Measurements from ENCODE around the gene AMZ1.
"Not testable (repeated sequence)": the region's sequence is repeated elsewhere in the genome, so short reads cannot be mapped to it uniquely, and the experiment has no call there.

AMZ1 gene

GRCh38 chr7:2667843-2668242 lies 20.2 kb upstream of the AMZ1 start:
- in situ Hi-C loops (cut with MboI; ENCODE audit: low sequenced_read_pairs): no loop called here

GRCh38 chr7:2668401-2668800 lies 19.6 kb upstream of the AMZ1 start:
- in situ Hi-C loops (cut with MboI; ENCODE audit: low sequenced_read_pairs): no loop called here

GRCh38 chr7:2670171-2670570 lies 17.8 kb upstream of the AMZ1 start:
- in situ Hi-C loops (cut with MboI; ENCODE audit: low sequenced_read_pairs): no loop called here

GRCh38 chr7:2670720-2671391 lies 17.1 kb upstream of the AMZ1 start:
- in situ Hi-C loops (cut with MboI; ENCODE audit: low sequenced_read_pairs): no loop called here

GRCh38 chr7:2673214-2673613 lies 14.8 kb upstream of the AMZ1 start:
- in situ Hi-C loops (cut with MboI; ENCODE audit: low sequenced_read_pairs): not testable (repeated sequence)

- in situ Hi-C loops (cut with MboI; ENCODE audit: low sequenced_read_pairs): no loop called here
Observed at GRCh38 chr7:2673934-2674333, 14.1 kb upstream of the AMZ1 start.

- in situ Hi-C loops (cut with MboI; ENCODE audit: low sequenced_read_pairs): no loop called here
Observed at GRCh38 chr7:2675256-2675764, 12.7 kb upstream of the AMZ1 start.

GRCh38 chr7:2676576-2676975 lies 11.4 kb upstream of the AMZ1 start:
- in situ Hi-C loops (cut with MboI; ENCODE audit: low sequenced_read_pairs): not testable (repeated sequence)

- in situ Hi-C loops (cut with MboI; ENCODE audit: low sequenced_read_pairs): not testable (repeated sequence)
Observed at GRCh38 chr7:2678454-2678853, 9.5 kb upstream of the AMZ1 start.

GRCh38 chr7:2679135-2680127 lies 8.6 kb upstream of the AMZ1 start:
- in situ Hi-C loops (cut with MboI; ENCODE audit: low sequenced_read_pairs): loop anchor here (10.0 kb wide), 1 partner anchor 225 kb away; no protein-coding TSS in a partner anchor

- in situ Hi-C loops (cut with MboI; ENCODE audit: low sequenced_read_pairs): loop anchor here (10.0 kb wide), 1 partner anchor 225 kb away; no protein-coding TSS in a partner anchor
Observed at GRCh38 chr7:2680256-2680655, 7.7 kb upstream of the AMZ1 start.

- in situ Hi-C loops (cut with MboI; ENCODE audit: low sequenced_read_pairs): loop anchor here (10.0 kb wide), 1 partner anchor 226 kb away; no protein-coding TSS in a partner anchor
Observed at GRCh38 chr7:2680792-2681490, 7.1 kb upstream of the AMZ1 start.

GRCh38 chr7:2681929-2682799 lies 5.8 kb upstream of the AMZ1 start:
- in situ Hi-C loops (cut with MboI; ENCODE audit: low sequenced_read_pairs): loop anchor here (10.0 kb wide), 1 partner anchor 227 kb away; no protein-coding TSS in a partner anchor

GRCh38 chr7:2684501-2684900 lies 3.5 kb upstream of the AMZ1 start:
- in situ Hi-C loops (cut with MboI; ENCODE audit: low sequenced_read_pairs): loop anchor here (10.0 kb wide), 1 partner anchor 230 kb away; no protein-coding TSS in a partner anchor

- in situ Hi-C loops (cut with MboI; ENCODE audit: low sequenced_read_pairs): loop anchor here (10.0 kb wide), 1 partner anchor 231 kb away; no protein-coding TSS in a partner anchor
Observed at GRCh38 chr7:2686101-2686500, 1.9 kb upstream of the AMZ1 start.

GRCh38 chr7:2687338-2687869 lies 598 bp upstream of the AMZ1 start:
- in situ Hi-C loops (cut with MboI; ENCODE audit: low sequenced_read_pairs): loop anchor here (10.0 kb wide), 1 partner anchor 233 kb away; no protein-coding TSS in a partner anchor

GRCh38 chr7:2688409-2689342 lies 674 bp downstream of the AMZ1 start:
- in situ Hi-C loops (cut with MboI; ENCODE audit: low sequenced_read_pairs): loop anchor here (10.0 kb wide), 1 partner anchor 234 kb away; no protein-coding TSS in a partner anchor

GRCh38 chr7:2689343-2689847 lies 1.4 kb downstream of the AMZ1 start:
- in situ Hi-C loops (cut with MboI; ENCODE audit: low sequenced_read_pairs): loop anchor here (10.0 kb wide), 1 partner anchor 235 kb away; no protein-coding TSS in a partner anchor
